A673 (cell line): Measurements from ENCODE around the gene TPGS1.
A peak's percentile ranks its signal among the peaks of the same experiment; 100 is the strongest.

Experiments
- CTCF ChIP-seq: fragments of 300-800, 200-600 bp; sonication (generic); conservative IDR thresholded peaks from 2 replicates; pipeline ENCODE4 v1.5.1; 2017; ENCODE audit warnings: low read depth, mild to moderate bottlenecking, antibody characterized with exemption, low read length, moderate library complexity, mixed read lengths
- EZH2 ChIP-seq: fragments of 200-600 bp; sonication (generic); IDR thresholded peaks from 2 replicates; pipeline ENCODE4 v1.6.1; 2017; ENCODE audit warnings: borderline replicate concordance, low read depth, mild to moderate bottlenecking, mixed read lengths, antibody characterized with exemption, low read length; ENCODE audit not compliant: poor library complexity, severe bottlenecking

GRCh38 chr19:506404-507285 is 652 bp upstream of the TPGS1 start:
- TF ChIP-seq CTCF, result peak; percentile 99
- TF ChIP-seq EZH2, result no peak
